ENCODE data around the gene DACH1.

DACH1 gene

DNA sequence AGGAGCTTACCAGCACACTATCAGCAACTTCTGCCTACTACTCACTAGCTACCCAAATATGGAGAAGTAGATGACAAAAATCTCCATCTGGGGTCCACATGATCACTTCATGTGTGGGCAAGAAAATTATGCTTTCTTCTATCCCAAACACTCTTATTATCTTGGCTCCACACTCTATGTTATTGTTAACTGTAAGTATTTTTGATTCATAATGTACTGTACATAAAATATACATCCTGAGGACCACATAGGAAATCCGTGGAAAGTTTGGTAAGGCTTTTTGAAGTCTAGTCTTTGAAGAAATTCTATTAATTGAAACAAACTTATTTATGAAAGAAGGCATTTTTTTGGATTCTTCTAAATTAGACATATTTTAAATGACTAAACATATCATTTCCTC is 378.8 kb downstream of the DACH1 start:
- no peak for DNase-seq (ENCODE audit: low read depth)

DNA sequence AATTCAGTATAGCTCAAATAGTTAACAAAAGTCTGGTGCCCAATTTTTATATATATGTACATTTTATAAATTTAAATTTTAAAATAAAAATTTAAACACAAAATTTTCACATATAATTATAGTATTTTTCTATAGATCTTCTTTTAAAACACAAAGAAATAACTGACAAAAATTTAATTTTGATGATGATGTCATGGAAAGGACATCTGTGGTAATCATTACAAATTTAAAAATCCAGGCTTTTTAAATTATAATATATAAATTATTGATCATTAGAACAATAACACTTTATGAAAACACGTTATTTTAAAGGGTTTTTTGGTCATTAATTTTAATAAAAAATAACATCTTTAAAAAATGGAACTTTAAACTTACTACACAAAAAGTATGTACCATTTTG is 381.1 kb downstream of the DACH1 start:
- no peak for DNase-seq (ENCODE audit: low read depth)

DNA sequence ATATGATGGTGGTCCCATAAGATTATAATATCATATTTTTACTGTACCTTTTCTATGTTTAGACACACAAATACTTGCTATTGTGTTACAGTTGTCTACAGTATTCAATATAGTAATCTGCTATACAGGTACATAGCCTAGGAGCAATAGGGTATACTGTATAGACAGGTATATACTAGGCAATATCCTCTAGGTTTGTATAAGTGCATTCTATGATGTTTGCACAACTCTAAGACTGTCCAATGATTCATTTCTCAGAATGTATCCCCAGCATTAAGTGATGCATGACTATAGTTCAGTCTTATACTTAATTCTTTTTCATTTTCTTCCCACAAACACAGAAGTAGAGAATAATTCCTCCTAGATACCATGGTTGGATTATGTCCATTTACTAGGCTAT is 383.3 kb downstream of the DACH1 start:
- DNase-seq (ENCODE audit: low read depth) = no peak

DNA sequence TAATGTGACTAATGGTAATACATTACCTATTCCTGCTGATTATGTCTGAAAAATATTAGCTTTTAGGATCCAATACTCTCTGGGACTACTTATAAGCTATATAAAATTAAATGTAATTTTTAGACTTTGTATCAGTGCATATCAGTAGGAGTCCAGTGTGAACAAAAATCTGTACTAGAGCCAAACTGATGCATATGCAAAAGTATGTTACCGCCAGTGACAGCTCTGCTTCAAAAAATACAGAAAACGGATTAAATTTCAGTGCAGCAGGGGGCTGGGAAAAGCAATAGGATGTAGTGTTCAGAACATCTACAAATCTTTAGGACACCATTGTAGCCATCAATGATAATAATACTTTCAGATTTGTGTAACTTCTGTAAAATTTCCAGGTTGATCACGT is 385.5 kb downstream of the DACH1 start:
- DNase-seq (ENCODE audit: low read depth) = no peak

DNA sequence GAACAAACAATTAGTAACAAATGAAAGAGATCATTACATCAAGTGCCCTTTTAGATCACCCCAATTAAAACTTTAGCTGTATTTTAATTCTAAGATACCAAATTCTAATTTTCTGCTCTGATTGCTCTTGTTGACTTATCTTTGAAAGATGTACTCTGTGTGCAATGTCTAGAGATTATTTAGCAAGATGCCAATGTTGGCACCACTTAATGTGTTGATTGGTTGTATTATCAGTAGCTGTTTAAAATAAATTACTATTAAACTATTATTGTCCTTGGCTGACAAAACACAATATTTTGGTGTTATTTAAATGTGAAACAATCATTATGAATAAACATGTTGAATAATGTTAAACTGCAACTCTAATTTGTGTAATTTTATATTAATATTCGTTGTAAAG is 386.0 kb downstream of the DACH1 start:
- DNase-seq (ENCODE audit: low read depth) = no peak

DNA sequence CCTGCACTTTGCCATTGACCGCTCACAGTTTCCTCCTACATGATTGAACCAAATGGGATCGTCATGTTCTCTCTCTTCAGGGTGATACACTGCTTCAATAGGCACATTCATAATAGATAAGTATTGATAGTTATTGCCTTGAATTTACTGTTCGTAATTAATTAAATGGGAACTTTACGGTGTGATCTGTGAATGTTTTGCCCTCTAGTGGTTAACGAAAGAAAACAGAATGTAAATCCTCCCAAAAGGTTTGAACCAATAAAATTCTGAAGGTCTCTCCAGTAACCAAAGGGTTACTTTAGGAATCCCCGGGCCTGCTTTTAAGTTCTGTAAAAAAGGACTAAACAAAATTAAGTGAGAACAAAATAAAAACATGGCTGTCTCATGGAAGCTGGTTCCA is 389.3 kb downstream of the DACH1 start:
- no peak for DNase-seq (ENCODE audit: low read depth)

DNA sequence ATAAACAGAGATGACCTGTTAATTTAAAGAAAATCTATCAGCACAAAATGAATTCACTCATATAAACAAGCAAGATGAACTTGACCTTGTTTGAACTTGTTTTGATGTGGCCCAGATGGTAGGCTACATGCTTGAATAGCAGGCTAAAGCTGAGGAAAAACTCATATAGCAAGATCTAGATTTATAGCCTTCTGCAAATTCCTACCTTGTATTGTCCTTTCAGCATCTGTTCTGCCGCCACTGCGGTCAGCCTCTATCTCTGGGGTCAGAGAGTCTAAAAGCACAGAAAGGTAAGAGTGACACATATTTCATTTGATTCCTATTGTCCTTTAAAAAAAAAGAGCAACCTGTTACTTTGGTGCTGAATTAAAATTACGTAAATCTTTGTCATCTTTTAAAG is 392.1 kb downstream of the DACH1 start:
- no peak for DNase-seq (ENCODE audit: low read depth)

DNA sequence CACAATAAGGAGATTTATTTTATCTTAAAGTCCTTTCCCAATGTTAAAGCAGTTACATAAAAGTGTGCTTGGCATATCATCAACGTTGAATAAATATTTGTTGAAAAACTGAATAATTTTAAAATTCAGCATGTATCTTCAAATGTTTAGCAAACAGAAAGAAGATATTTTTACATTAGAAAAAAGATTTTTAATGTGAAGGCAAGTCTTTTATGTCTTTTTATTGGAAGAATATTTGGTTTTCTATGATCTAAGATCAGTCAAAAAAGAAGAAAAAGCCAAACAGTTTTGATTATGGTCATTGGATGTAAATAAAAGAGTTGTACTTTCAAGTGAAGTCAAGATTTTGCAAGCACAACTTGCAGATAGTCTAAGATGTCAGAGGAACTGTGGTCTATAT is 397.4 kb downstream of the DACH1 start:
- DNase-seq (ENCODE audit: low read depth) = no peak

DNA sequence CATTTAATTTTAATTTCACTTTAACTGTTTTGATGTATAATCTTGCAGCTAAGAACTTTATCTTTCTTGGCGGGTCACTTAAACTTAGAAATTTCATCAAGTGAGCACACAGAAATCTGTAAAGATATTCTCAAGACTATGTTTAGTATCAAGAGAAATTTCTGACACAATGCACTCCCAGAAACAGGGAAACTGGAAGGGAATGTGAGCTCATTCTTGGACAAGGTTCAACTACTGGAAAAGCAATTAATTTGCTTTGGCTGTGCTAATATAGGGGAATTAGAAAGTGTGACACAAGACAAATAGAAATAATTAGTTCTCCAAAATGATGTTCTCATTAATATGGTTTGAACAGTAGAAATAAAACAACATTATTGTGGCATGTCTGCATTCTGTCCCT is 402.3 kb downstream of the DACH1 start:
- DNase-seq (ENCODE audit: low read depth) = no peak

DNA sequence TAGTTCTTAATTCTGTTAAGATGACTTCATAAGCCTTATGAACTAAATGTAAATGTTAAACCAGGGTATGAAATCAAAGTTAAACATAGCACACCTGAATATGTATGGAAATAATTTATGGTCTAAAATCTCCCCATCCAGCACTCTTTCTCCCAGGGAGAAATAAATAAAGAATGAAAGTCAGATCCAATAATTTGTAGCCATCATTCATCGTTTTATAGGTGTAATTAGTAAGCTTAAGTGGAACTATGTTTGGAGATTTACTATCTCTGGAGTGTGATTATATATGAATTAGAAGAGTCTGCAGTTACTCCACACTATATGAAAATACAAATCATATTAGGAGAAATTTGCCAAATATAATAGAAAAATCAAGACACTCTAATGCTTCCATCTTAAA is 405.1 kb downstream of the DACH1 start:
- no peak for DNase-seq (ENCODE audit: low read depth)

DNA sequence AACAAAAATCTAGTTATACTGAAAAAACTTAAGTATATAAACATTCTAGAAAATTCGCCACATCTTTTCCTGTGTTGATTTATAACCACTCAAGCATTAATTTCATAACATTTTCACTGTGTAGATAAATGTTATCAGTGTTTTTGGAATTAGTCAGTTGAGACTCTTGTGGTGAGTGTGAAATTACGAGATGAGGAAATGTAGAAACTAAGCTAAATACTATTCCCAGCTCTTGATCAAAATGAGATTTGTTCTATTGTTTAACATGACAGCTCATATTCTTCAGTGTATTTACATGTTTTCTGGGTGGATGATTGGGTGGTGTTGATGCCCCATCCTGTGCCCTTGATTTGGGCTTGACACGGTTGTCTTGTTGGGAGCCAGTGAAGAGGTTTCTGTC is 406.8 kb downstream of the DACH1 start:
- no peak for DNase-seq (ENCODE audit: low read depth)

DNA sequence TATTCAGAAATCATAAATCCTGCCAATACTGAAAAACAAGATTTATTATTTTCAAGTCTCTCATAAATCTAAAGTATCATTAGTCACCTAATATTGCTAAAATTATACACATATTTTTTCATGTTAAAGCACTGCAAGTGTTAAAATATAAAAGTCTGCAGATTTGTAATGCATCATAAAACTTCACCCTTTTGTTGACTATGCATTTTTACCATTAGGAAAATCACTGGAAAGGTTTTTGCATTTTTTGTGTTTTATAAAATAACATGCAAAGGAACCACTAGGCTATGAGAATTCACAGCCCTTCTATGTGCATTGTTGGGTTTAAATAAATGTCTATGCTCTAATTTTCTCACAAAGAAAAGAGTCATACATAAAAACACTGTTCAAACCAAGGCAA is 407.3 kb downstream of the DACH1 start:
- DNase-seq (ENCODE audit: low read depth) = no peak

DNA sequence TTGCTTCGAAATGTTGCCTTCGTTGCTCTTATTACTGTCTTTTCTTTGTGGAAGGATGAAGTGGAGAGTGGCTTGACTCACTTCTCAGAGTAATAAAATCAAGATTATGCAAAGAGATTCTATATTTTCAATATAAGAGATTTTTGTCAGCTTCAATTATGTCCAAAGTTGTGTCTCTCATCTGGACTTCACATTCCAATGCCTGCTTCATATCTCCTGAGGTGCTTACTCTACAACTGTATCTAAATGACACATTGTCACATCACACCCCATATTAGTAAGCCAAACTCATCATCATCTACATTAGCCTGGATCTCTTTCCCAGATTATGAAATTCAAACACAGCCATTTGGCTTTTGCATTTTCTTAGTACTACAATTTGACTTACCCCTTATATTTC is 409.4 kb downstream of the DACH1 start:
- no peak for DNase-seq (ENCODE audit: low read depth)

DNA sequence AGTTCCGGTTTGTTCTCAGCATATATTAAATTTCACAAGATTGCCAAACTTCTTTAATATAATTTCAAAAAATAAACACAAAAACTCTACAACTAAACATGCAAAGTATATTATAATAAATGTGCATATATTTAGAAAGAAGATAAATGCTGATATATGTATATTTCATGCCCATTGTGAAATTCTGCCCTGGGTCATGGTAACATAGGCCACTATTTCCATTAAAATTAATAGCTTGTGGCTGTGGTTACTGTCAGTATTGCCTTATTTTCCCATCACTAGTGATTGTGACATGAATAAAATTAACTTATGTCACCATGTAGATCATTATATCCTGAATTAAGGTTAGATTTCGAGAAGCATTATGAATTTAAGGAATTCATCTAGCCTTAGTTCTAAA is 410.9 kb downstream of the DACH1 start:
- DNase-seq (ENCODE audit: low read depth) = no peak

DNA sequence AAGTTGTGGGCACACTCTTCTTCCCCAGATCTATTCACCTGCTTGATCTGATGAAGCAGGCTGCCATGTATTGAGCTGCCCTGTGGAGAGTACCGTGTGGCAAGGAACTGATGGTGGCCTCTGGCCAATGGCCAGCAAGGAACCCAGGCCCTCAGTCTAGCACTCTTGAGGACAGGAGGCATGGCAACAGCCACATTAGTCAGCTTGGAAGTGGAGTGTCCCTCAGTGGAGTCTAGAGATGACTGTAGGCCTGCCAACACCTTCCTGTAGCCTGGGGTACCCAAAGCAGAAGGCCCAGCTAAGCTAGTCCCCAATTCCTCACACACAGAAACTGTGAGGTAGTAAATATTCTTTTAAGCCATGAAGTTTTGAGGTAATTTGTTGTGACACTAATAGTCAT is 412.5 kb downstream of the DACH1 start:
- DNase-seq (ENCODE audit: low read depth) = no peak

DNA sequence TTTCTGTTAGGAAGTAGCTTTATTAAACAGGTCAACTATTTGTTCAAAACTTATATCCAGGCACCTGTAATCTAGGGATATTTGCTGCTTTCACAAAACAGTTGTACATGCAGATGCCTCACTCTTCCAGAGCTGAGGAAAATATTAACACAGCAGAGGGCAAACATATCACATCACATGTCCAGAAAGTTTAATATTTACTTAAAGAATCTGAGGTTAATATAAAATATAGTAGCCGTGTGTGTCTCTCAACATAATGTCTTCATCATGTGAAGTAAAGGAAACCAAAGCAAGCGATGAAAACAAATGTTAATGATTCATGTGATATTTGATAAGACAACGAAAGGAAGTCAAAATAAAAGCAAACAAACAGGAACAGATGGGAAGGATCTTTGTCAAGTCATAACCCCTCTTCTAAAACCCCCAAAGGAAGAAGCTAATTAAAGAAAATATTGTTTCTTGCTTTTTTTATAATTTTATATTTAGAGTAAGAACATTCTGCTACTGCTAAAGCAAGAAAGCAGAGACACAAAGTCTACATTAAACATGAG is 418.8 kb downstream of the DACH1 start:
- no peak for DNase-seq (ENCODE audit: low read depth)

DNA sequence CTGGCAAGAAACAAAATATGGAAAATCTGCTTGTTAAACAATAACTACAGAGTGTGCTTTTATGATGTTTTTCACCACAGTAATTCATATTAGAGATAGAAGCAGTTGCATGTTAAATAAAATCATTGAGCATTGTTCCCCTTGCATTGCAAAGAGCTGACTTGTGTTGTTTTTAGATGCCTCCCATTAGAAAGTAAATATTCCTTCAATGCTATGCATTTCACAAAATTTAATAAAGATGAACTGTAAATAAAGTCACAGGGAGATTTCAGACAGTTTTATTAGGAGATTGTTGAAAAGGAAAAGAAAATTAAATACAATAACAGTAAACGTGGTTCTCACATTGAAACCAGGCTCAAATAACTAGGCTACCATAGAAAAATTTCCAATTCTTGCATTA is 429.3 kb downstream of the DACH1 start:
- DNase-seq (ENCODE audit: low read depth) = no peak

DNA sequence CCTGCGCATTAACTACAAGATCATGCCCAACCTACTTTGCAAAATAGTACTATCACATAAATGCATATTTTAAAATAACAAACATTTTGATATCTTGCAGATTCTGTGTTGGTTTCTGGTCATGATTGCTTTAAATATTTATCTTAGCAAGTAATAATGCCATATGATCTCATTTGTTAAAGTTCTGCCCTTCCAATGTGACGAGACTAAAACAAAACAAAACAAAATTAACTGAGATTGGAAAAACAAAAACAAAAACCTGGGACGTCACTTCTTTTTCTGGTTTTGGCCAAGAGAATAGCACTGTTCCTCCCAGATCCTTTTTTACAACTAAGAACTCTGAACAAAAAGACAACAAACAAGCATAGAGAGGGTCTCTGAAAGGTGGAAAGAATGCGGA is 436.3 kb downstream of the DACH1 start:
- DNase-seq (ENCODE audit: low read depth) = no peak

DNA sequence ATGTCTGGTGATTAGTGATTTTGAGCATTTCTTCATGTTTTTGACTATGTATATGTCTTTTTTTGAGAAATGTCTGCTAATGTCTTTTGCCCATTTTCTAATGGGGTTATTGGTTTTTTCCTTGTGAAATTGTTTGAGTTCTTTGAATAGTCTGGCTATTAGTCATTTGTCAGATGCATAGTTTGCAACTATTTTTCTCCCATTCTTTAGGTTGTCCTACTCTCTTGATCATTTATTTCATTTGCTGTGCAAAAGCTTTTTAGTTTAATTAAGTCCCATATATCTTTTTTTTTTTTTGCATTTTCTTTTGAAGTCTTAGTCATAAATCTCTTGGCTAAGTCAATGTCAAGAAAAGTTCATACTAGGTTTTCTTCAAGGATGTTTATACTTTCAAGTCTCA is 449.8 kb downstream of the DACH1 start:
- DNase-seq (ENCODE audit: low read depth) = no peak

DNA sequence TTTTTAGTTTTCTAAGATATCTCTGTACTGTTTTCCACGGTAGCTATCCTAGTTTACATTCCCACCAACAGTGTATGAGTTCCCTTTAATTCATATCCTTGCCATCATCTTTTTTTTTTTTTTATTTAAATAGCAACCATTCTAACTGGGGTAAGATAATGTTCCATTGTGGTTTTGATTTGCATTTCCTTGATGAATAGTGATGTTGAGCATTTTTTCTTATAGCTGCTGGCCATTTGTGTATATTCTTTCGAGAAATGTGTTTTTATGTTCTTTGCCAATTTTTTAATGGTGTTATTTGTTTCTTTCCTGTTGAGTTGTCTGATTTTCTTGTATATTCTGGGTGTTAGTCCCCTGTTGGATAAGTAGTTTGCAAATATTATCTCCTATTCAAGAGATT is 454.8 kb downstream of the DACH1 start:
- no peak for DNase-seq (ENCODE audit: low read depth)

DNA sequence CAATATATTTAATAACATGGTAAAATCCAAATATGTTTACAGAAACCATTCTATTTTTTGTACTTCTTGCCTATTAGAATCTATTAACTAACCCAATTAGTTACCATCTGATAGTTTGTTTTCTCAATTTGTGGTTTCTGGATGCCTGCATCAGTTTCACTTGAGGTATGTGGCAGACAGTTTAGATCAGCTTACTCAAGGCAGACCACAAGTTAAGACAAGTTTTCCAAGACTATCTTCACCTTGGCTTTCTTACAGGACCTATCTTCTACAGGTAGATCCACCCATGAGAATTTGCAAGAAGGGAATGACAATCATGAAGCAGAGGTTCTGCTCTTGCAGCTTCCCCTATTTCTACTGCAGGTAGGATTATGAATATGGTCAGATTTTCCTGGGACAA is 458.6 kb downstream of the DACH1 start:
- DNase-seq (ENCODE audit: low read depth) = no peak

DNA sequence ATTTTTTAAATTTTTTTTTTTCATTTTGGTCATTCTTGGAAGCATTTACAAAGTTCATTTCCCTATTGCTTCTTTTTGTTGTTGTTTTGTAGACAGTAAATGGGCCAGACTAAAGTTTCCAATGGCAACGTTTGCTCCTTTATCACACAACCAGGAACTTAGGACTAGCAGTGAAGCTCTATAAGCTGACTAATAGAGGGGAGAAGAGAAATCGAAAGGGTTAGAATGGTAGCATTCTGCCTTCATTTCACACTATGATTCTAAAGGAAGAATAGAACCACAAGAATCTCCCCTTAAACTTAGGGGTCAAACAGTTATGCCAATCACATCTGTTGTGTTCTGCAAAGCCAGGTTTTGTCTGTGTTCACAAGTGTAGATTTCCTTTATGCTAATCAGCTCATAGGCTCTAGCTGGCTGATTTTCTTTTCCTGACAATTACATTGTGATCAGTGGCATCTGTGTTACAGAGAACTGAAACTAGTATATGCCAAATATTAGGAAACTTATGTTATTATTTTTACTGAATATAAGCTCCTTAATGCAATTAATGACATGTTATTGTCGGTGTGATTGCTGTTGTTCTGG is 467.3 kb downstream of the DACH1 start:
- DNase-seq (ENCODE audit: low read depth) = no peak

DNA sequence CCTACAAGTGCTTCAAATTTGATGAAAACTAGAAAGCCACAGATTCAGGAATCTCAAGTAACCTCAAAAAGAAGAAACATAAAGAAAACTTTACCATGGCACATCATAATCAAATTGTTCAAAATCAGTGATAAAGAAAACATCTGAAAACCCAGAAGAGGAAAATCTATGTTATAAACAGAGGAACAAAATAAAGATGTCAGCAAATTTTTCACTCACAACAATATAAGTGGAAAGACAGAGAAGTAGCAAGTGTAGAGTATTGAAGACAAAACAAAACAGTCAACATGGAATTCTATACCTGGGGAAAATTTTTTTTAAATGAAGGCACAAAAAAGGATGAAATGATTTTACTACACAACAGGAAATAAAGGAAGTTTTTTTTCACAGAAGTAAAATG is 470.9 kb downstream of the DACH1 start:
- DNase-seq (ENCODE audit: low read depth) = no peak

DNA sequence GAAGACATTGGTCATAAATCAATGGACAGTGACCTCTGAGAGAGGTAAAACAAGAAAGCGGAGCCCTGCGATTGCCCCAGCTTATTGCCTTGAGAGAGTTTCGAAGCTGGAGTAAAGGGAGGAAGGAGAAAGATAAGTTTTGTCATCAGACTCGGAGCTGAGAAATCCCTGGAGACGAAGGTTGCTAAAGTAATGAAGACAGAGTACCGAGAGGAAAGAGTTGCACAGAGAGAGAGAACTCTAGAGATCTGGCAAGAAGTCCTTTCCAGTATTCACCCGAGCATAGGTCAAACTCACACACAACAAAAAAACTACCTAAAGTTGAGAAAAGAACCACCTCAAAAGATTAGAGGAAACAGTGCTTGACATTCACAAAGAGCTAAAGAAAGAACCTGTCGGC is 472.0 kb downstream of the DACH1 start:
- no peak for DNase-seq (ENCODE audit: low read depth)

DNA sequence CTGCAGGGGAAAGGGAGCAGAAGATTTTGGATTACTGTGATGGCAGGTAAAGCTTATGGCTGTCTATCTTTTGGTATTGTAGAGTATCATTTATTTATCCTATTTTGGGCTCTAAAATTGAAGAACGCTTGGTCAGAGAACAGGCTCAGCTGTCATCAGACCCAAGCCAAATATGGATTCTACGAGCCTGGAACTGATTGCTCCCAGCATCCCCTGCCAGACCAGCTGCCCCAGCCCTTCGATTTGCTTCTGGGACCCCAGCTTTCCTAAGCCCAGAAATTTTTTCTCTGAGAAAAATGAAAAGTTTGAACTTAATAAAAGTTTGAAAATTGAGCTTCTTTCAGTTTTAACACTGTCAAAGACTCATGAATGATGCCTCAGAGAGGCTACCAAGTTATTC is 472.8 kb downstream of the DACH1 start:
- no peak for DNase-seq (ENCODE audit: low read depth)

Measured in activated T-cell treated with anti-CD3 and anti-CD28 coated beads for 48 hours (primary cell).